GM19438 (cell line): ENCODE data around the gene STX4.
A peak's percentile ranks its signal among the peaks of the same experiment; 100 is the strongest.

ENCODE experiments used
- ATAC-seq: cut with Tn5 transposase; IDR thresholded peaks from one replicate; pipeline ENCODE4 v1.9.1; 2021; ENCODE audit warnings: low read depth; ENCODE audit not compliant: unreplicated experiment

Gene STX4

DNA sequence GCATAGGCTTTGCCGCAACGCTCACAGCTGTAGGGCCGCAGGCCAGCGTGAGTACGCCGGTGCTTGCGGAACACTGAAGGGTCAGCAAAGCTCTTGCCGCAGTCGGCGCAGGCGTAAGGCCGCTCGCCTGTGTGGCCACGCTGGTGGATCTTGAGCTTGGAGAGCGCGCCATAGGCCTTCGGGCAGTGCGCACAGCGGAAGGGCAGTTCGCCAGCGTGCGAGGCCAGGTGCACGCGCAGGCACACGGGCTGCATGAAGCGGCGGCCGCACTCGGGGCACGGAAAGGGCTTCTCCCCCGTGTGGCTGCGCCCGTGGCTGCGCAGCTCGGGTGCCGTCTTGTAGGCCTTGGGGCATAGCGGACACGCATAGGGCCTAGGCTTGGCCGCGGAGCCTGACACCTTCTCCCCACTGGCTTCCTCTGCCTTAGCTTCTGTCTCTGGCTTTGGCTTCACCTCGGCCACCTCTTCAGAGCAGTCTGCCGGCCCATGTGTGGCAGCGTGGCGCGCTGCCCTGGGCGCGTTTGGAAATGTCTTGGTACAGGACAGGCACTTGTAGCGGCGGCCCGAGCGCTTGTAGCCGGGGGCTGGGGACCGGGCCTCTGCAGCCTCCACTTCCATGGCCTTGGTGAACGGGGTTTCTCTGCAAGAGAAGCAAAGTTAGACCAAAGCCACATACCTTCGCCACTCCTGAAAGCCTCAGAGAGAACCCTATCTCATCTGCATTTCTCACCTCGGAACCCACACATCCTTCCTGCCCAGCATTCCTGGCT, 30.7 kb downstream of the STX4 start:
- ATAC-seq, result no peak

DNA sequence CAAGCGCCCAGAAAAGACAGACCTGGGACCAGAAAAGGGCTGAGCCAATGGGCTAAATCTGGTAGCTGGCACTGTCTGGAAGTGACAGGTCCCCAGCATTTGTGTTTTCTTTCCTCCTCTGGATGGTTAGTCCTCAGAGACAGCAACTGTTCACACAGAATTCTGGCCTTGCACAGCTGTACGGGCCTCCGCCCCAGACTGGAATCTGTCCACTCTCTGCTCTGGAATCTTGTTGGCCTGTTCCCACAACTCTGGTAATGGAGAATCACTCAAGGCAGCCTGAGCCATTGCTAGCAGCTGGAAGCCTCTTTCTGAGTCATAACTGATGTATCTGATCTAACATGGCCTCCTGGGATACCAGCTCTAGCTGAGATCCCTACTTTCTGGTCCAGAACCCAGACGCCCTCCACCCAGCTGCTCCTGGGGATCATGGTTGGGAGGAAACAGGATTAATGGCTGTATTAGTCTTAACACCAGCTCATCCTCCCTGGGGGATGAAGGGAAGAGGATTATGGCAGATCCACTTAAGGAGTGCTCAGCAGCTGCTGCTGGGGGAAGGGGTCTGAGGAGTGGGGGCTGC, 31.6 kb downstream of the STX4 start:
- ATAC-seq, result no peak

DNA sequence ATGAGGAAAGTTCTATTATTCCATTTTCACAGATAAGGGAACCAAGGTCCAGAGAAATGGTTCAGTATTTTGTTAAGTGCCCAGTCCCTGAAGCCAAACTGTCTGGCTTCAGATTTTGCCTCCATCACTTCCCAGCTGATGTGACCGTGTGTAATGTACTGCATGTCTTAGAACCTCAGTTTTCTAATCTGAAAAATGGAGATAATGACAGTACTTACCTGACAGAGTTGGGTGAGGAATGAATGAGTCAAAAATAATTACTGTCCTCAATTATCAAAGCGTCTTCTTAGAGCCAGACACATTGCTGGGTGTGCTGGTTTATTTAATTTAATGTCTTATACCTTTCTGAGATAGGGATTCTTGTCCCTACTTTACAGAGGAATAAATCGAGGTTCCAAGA, 34.0 kb downstream of the STX4 start:
- ATAC-seq, result no peak

DNA sequence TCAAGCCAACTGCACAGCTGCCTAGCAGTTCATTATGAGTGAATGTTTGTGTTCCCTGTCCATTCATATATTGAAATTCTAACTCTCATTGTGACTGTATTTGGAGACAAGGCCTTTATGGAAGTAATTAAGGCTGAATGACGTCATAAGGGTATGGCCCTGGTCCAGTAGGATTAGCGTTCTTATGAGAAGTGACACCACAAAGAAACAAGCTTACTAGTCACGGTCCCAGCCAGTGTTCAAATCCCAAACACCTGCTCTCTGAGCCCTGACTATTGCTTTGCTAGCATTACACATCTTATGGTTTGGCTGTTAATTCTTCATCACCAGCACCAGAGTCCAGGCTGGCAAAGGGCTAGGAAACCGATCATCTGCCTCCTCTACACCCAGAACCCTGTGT, 38.5 kb downstream of the STX4 start:
- ATAC-seq, result no peak

DNA sequence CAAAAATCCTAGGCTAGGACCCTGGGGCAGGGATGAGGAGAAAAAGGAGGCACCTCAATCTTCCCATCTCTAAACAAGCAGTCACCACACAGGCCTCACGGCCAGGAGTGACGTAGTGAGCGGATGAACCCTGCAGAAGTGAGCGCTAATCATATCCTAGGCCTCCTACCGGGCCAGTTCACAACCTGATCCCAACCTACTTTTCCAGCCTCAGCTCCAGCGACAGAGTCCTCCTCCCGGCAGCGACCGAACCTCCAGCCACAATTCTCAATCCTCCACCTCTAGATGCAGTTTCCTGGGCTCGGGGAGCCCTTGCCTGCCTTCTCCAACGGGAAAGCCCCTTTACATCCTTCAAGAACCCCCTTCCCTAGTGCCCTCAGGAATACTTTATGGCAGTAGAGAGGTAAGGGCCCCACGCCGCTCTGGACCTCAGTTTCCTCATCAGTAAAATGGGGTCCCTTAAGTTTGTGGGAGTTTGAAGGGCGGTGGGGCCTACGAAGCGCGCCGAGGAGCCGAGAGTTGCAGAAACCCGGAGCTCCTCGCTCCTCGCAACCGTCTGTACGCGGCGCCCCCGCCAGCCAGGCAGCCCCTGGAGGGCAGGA, 39.3 kb downstream of the STX4 start:
- ATAC-seq, result peak; percentile 0

DNA sequence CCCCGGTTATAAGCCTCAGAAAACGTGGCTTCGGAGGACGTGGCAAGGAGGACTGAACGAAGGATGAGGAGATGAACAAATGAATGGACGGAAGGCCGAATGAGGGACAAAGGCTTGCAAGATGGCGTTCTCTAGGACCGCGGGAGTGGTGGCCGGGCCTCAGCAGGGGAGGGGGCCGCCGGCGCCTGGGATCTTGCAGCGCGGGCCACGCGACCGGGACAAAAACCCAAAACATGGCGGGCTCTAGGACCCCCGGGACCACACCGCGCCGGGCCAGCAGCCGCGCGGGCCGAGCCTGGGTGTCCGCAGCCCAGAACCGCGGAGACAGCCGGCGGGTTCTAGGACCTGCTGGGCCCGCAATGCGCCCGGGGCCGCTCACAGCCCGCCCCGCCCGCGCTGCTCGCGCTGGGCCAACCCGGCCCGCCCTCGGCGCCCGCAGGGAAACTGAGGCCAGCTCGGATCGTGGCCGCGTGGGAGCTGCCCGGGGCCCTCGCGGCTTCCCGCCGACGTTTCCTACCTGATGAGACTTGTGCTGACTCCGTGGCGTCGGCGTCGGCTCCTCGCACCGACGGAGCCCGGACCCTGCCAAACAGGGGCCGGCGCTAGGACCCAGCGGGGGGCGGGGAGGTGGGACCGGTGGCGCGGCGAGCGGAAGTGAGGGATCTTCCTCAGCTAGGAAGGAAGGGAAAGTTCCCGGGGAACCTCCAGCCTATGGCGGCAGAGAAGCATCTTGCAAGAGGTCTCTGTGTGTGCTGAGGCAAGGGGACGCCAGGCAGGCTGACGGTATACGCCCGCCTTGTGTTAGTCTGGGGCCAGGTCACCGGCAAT, 40.0 kb downstream of the STX4 start:
- peak; percentile 54 for ATAC-seq

DNA sequence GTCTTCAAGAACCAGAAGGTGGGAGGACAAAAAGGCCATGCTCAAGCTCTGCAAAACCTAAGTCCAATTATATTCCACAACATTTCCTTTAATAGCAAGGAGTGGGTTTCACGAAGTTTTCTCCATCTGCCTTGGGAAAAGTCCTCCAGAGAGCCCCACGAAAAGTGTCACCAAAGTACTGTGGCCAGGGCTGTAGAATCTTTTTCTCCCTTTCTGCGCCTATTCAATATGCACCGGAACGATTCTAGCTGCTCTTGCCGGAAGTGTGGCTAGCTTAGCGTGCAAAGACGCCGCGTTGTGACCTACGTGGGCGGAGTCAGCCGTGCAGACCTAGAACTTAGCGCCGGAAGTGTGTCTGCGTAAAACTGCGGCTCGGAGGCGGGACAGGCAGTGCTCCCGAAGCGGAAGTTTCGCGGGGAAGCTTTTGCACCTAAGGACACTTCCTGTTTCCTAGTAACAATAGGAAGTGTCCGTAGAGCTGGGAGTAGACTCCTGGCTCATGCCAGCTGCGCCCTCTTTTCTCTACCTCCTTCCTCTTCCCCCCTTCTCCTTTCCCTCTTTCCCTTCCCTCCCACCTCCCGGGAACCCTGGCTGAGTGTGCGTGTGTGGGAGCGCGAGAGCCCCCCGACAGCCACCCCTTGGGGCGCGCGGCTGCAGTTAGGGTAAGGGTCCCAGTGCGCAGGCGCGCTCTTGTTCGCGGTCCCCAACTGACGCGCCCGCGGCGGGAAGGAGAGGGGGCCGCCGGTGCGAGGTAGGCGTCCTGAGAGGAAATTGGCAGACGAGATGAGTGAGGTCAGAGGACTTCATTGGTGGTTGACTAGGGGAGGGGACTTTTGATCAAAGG, 40.8 kb downstream of the STX4 start, which contains the start of the genes ZNF646 and ZNF668:
TSS of gene ZNF646 (plus strand) at position 453 of the 844 bp plus-strand sequence. CDS start 1,903 bp downstream, outside the sequence.
TSS of gene ZNF668 (minus strand) at position 271 of the 844 bp plus-strand sequence. CDS start 9,781 bp downstream, outside the sequence.
- peak; percentile 70 for ATAC-seq

DNA sequence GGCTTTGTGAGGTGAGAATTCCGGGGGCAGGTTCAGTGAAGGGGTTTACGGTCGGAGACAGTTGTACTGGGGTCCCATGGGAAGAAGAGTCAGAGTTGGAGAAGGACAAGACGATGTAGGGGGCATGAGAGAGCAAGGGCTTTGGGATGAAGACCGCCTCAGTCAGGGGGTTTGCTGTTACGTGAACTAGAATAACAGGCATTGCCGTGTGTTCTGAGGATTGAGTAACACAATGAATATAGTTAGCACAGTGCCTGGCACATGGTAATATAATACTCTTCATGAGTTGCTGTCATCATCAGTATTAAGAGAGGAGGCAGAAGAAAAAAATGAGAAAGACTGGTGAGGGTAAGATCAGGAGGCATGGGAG, 41.4 kb downstream of the STX4 start:
- ATAC-seq, result no peak

DNA sequence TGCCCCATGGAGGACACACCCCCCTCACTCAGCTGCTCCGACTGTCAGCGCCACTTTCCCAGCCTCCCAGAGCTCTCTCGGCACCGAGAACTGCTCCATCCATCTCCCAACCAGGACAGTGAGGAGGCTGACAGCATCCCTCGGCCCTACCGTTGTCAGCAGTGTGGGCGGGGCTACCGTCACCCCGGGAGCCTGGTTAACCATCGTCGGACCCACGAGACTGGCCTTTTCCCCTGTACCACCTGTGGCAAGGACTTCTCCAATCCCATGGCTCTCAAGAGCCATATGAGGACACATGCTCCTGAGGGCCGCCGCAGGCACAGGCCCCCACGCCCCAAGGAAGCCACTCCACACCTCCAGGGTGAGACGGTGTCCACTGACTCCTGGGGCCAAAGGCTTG, 43.0 kb downstream of the STX4 start:
- no peak for ATAC-seq

DNA sequence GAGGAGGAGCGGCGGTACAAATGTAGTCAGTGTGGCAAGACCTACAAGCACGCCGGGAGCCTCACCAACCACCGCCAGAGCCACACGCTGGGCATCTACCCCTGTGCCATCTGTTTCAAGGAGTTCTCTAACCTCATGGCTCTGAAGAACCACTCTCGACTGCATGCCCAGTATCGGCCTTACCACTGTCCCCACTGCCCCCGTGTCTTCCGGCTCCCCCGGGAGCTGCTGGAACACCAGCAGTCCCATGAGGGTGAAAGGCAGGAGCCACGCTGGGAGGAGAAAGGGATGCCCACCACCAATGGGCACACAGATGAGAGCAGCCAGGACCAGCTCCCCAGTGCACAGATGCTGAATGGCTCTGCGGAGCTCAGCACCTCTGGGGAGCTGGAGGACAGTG, 43.7 kb downstream of the STX4 start:
- no peak for ATAC-seq

DNA sequence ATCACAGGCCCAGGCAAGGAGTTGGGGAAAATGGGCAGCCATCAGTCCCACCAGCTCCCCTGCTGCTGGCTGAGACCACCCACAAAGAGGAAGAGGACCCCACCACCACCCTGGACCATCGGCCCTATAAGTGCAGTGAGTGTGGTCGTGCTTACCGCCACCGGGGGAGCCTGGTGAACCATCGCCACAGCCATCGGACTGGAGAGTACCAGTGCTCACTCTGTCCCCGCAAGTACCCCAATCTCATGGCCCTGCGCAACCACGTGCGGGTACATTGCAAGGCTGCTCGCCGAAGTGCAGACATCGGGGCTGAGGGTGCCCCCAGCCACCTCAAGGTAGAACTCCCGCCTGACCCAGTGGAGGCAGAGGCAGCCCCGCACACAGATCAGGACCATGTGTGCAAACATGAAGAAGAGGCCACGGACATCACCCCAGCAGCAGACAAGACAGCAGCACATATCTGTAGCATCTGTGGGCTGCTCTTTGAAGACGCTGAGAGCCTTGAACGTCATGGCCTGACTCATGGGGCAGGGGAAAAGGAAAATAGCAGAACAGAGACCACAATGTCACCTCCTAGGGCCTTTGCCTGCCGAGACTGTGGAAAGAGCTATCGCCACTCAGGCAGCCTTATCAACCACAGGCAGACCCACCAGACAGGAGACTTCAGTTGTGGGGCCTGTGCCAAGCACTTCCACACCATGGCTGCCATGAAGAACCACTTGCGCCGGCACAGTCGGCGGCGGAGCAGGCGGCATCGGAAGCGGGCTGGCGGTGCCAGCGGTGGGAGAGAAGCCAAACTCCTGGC, 44.4 kb downstream of the STX4 start:
- ATAC-seq, result no peak

DNA sequence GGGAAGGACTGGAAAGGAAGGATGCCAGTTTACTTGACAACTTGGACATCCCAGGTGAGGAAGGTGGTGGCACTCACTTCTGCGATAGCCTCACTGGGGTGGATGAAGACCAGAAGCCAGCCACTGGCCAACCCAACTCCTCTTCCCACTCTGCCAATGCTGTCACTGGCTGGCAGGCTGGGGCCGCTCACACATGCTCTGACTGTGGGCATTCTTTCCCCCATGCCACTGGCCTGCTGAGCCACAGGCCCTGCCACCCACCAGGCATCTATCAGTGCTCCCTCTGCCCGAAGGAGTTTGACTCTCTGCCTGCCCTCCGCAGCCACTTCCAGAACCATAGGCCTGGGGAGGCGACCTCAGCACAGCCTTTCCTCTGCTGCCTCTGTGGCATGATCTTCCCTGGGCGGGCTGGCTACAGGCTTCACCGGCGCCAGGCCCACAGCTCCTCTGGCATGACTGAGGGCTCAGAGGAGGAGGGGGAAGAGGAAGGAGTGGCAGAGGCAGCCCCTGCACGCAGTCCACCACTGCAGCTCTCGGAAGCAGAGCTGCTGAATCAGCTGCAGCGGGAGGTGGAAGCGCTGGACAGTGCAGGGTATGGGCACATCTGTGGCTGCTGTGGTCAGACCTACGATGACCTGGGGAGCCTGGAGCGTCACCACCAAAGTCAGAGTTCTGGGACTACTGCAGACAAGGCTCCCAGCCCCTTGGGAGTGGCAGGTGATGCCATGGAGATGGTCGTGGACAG, 45.4 kb downstream of the STX4 start:
- ATAC-seq, result no peak

DNA sequence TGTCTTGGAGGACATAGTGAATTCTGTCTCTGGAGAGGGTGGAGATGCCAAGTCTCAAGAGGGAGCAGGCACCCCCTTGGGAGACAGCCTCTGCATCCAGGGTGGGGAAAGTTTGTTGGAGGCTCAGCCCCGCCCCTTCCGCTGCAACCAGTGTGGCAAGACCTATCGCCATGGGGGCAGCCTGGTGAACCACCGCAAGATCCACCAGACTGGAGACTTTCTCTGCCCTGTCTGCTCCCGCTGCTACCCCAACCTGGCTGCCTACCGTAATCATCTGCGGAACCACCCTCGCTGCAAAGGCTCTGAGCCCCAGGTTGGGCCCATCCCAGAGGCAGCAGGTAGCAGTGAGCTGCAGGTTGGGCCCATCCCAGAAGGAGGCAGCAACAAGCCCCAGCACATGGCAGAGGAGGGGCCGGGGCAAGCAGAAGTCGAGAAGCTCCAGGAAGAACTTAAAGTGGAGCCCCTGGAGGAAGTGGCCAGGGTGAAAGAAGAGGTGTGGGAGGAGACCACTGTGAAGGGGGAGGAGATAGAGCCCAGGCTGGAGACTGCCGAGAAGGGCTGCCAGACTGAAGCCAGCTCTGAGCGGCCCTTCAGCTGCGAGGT, 46.1 kb downstream of the STX4 start:
- no peak for ATAC-seq

DNA sequence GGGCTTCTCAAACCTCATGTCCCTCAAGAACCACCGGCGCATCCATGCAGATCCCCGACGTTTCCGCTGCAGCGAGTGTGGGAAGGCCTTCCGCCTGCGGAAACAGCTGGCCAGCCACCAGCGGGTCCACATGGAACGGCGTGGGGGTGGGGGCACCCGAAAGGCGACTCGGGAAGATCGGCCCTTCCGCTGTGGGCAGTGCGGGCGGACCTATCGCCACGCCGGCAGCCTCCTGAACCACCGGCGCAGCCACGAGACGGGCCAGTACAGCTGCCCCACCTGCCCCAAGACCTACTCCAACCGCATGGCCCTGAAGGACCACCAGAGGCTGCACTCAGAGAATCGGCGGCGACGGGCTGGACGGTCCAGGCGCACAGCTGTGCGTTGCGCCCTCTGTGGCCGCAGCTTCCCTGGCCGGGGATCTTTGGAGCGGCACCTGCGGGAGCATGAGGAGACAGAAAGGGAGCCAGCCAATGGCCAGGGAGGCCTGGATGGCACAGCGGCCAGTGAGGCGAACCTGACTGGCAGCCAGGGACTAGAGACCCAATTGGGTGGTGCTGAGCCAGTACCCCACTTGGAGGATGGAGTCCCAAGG, 46.8 kb downstream of the STX4 start:
- ATAC-seq, result no peak

DNA sequence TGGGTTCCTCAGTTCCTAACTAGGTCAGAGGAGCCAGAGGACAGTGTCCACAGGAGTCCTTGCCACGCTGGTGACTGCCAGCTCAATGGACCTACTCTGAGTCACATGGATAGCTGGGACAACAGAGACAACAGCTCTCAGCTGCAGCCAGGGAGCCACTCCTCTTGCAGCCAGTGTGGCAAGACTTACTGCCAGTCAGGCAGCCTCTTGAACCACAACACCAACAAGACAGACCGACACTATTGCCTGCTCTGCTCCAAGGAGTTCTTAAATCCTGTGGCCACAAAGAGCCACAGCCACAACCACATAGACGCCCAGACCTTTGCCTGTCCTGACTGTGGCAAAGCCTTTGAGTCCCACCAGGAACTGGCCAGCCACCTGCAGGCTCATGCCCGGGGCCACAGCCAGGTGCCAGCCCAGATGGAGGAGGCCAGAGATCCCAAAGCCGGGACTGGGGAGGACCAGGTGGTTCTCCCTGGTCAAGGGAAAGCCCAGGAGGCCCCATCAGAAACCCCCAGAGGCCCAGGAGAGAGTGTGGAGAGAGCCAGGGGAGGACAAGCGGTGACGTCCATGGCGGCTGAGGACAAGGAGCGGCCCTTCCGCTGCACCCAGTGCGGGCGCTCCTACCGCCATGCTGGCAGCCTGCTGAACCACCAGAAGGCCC, 47.5 kb downstream of the STX4 start:
- no peak for ATAC-seq

DNA sequence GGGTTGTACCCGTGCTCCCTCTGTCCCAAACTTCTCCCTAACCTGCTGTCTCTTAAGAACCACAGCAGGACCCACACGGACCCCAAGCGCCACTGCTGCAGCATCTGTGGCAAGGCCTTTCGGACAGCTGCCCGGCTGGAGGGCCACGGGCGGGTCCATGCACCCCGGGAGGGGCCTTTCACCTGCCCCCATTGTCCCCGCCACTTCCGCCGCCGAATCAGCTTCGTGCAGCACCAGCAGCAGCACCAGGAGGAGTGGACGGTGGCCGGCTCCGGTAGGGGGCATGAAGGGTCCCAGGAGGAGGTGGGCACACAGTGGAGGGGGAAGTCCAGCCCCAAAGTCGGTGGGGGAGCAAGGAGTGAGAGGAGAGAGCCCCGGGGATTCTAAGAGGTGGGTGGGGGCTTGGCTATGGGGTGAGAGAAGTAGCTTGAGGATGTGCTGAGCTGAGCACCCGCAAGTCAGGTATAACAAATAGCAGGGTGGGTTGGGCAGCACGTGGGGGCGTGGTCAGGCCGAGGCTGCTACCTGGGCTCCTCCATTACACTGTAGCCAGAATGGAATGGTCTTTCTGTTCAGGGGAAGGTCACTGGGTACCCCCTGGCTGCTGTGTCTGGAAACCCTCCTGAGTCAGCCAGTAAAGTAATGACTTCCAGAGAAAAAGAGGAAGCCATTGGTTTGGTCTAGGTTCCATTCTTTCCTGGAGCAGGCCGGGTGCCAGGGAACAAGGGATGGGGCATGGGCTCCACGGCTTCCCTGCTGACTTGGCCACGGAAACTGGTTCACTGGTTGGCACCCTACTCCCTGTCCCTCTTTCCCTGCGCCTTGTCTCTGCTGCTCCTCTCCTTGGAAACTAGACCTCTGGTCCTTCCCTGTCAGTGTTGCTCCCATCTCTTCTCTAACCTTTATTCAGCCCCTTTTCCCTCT, 48.3 kb downstream of the STX4 start:
- no peak for ATAC-seq
